Suprapubic skin (tissue), 3 donors: Measurements from ENCODE around the gene ARRDC4.

Source experiments
- POLR2AphosphoS5 ChIP-seq, 3 donors: sonication (generic); formaldehyde crosslinking; IDR thresholded peaks; one replicate each; pipeline ENCODE4 v1.6.1; 2017; ENCODE audit warnings: antibody characterized with exemption in 3 of 3
- TF ChIP-seq, protein P1 (sequence below), 2 donors: fragments of 200-600 bp in 1 of 2; fragments of 450-650 bp in 1 of 2; sonication (generic) in 1 of 2; IDR thresholded peaks; one replicate each; pipeline ENCODE4 v1.5.1; 2016 to 2019; ENCODE audit warnings: antibody characterized with exemption in 2 of 2, mild to moderate bottlenecking in 1 of 2, moderate library complexity in 1 of 2

- TF ChIP-seq POLR2AphosphoS5 (IDR thresholded peaks at IDR 0.05), result no peak
- TF ChIP-seq, protein P1, sequence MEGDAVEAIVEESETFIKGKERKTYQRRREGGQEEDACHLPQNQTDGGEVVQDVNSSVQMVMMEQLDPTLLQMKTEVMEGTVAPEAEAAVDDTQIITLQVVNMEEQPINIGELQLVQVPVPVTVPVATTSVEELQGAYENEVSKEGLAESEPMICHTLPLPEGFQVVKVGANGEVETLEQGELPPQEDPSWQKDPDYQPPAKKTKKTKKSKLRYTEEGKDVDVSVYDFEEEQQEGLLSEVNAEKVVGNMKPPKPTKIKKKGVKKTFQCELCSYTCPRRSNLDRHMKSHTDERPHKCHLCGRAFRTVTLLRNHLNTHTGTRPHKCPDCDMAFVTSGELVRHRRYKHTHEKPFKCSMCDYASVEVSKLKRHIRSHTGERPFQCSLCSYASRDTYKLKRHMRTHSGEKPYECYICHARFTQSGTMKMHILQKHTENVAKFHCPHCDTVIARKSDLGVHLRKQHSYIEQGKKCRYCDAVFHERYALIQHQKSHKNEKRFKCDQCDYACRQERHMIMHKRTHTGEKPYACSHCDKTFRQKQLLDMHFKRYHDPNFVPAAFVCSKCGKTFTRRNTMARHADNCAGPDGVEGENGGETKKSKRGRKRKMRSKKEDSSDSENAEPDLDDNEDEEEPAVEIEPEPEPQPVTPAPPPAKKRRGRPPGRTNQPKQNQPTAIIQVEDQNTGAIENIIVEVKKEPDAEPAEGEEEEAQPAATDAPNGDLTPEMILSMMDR (IDR thresholded peaks at IDR 0.05), result no peak
These were observed 3.3 kb downstream of the ARRDC4 start for GRCh38 chr15:97963779-97964178.
